HG02884 (cell line): ENCODE results near the gene PDPN.

Experiments
- ATAC-seq: cut with Tn5 transposase; IDR thresholded peaks from one replicate; pipeline ENCODE4 v1.9.1; 2021; ENCODE audit warnings: mild to moderate bottlenecking, moderate library complexity; ENCODE audit not compliant: unreplicated experiment

The PDPN gene

DNA sequence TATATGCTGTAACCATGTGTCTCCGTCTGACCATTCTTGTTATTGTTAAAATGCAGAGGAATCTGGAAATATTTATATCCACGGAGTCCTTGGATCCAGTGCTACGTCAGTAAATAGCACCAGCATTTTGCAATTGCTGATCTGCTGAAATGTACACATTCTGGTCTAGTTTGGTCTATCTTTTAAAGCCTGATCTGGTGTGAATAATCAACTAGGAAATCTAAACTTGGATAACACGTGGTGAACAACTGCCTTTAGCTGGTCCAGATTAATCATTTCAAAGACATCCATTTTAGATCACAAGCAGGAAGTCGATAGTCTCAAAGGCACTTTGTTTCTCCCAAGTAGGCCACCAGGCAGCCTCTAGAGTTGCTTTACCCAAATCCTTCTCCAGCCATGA, 32.6 kb downstream of the PDPN start:
- ATAC-seq, result no peak

DNA sequence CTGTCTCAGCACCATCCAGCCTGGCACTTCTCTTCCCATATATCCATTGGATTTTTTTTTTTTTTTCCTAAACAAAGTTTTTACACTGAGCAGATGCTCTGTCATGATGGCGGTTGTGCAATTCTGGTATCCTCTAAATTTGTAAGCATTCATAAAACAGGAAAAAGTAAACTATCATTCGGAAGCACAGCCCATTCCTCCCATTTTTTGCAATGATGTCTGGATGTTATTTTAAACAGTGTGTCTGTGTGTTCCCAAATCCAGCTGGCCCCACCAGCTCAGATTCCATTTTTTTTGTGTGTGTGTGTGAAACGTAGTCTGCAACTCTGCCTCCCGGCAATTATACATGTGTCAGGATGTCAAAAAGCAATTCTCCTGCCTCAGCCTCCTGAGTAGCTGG, 33.5 kb downstream of the PDPN start:
- no peak for ATAC-seq

DNA sequence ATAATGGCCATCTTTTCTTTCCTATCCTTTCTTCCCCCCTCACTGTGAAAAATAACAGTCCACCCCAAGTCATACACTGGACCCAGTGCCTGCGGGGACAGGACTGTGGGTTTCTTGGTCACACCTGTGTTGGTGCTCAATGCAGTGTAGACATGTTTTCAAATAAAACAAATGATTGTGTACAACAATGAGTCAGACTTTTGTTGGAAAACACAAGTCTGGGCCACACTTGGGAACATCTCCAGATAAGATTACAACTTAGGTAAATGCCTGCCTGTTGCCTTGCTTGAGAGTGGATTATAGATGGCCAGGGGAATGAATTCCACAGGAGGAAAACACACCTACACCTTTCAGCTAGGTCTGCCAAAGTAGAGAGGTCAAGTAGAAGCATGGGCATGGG, 34.1 kb downstream of the PDPN start:
- ATAC-seq, result no peak

DNA sequence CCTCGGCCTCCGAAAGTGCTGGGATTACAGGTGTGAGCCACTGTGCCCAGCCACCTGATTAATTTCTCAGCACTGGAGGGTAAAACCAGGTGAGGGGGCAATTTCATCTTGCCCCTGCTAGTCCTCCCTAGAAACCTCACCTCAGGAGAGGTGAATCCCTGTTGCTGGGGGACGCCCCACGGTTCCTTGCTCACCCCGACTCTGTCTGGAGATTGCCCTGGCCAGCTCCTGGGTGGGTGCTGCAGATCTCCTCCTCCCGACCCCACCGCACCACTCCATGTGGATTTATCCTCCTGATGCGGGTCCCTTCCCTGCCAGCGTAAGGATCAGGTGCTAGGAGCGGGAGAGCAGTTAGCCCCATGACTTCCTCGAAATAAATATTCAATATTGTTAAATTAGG, 34.9 kb downstream of the PDPN start:
- no peak for ATAC-seq

DNA sequence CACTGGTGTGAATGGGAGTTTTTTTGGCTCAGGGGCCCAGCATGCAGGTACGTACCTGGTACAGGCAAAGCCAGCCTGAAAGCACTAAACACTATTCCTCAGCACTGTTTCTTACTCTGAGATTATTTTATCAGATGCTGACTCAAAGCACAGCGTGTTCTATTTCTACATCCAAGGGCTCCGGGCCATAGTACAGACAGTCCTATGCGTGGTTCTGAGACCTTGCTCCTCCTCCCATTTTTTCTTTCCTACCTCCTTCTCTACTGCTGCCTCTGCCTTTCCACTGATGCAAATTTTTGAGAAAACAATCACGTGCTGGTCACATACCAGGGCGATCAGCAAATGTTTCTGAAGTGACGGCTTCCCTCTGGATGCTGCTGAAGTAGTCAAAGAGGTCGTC, 36.3 kb downstream of the PDPN start:
- ATAC-seq, result no peak

DNA sequence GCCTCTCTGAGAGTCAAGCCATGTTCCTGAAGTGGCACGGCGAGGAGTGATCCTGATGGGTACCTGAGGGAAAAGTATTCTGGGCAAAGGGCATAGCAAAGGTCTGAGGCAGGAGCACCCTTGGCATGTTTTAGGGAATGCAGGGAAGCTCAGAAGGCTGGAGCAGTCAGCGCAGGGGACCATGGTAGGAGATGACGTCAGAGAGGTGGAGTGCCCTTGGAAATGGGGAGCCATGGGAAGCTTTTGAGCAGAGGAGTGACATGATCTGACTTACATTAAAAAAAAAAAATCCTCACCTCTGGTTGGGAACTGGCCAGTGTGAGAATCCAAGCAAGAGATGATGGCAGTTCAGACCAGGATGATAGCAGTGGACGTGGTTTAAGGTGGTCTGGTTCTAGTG, 37.2 kb downstream of the PDPN start:
- no peak for ATAC-seq

DNA sequence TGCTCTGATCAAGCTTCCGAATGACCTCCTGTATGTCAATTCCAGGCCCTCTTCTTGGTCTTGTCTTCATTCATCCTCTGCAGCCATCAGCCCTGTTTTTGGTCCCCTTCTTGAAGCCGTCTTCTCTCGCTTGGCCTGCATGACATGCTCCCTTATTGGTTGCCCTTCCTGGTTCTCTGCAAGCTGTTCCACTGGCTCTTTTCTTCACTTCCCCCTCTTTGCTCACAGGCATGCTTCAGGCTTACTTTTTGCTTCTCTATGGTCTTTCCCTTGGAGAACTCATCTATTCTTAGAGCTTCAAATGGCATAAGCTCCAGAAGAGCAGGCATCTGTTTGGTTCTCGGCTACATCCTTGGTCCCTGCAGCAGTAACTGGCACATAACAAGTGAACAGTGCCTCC, 38.8 kb downstream of the PDPN start:
- no peak for ATAC-seq

DNA sequence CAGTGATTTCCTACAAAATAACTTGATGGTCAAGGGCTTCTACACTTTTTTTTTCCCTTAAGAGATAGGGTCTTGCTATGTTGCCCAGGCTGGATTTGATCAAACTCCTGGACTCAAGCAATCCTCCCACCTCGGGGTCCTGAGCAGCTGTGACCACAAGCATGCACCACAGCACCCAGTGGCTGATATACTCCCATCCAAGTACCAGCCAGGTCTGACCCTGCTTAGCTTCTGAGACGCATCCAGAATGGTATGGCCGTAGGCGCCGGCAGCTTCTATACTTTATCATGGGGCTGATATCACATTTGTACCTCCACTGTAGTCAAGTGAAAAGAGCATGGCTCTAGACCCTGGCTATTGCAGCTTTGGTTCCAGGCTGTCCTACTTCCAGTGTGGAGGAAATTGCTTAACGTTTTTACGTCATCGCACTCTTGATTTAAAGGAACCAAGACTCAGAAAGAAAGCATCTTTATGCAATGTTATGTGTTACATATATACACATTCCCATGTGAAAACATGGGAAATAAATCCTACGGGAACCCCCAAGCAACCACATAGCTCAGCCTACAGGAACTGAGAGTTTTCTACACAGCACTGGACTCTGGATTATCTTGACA, 39.5 kb downstream of the PDPN start:
- ATAC-seq, result no peak

DNA sequence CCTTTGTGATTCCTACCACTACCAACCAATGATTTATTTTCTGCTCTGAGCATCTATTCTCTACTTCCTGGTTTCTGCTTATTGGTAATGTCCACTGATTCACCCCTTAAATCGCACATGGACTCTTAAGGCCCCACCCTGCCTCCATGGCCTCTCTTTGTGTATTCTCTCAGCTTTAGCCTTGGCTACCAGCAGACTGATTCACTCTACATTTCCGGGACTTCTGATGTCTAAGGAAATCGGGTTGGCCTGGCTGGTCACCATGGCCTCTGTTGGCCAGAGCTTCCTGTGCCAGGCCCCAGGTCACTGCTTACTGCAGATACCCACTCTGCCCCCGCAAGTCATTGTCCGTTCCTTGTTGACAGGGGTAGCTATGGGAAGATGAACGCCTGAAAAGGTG, 40.9 kb downstream of the PDPN start:
- no peak for ATAC-seq

DNA sequence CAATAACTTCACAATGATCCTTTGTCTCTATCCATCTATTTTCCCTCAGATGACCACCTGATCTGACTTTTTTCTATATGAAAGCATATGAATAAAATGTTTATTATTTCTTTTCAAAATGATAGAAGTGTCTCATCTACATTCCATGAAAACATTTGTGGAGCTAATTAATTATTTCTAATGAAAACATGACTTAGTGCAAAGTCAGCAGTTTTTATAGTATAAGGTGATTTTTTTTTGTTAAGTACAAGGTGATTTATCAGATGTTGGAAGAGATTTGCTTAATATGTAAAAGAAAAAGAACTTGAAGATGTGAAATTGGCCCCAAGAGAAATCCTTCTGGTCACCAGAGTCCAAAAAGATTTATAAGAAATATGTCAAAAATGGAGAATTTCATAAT, 43.5 kb downstream of the PDPN start:
- no peak for ATAC-seq

DNA sequence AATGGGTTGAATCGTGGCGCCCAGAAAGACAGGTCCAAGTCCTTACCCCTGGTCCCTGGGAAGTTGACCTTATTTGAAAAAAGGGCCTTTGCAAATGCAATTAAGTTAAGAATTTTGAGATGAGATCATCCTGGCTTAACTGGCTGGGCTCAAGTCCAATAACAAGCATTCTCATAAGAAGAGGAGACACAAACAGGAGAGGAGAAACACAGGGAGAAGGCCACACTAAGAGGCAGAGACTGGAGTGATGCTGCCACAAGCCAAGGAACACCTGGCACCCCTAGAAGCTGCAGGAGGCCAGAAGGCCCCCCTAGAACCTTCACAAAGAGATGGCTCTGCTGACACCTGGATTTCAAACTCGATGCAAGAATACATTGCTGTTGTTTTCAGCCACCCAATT, 44.6 kb downstream of the PDPN start:
- ATAC-seq, result no peak

DNA sequence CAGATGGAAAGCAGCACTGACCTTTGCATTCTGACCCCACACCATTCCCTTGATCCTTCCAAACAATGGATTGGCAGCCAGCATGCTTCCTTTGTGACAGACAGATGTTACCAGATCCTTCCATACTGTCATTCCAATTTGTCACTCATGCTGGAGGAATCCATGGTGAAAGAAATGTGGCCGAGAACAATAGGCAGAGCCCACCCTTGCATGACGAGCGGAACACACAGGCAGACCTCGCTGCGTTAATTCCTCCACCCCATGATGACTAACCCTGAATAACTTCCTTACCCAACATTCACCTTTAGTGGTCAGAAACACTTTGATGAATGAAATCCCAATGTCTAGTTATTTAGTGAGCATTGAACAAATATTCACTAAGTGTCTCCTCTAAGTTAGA, 45.1 kb downstream of the PDPN start:
- no peak for ATAC-seq

DNA sequence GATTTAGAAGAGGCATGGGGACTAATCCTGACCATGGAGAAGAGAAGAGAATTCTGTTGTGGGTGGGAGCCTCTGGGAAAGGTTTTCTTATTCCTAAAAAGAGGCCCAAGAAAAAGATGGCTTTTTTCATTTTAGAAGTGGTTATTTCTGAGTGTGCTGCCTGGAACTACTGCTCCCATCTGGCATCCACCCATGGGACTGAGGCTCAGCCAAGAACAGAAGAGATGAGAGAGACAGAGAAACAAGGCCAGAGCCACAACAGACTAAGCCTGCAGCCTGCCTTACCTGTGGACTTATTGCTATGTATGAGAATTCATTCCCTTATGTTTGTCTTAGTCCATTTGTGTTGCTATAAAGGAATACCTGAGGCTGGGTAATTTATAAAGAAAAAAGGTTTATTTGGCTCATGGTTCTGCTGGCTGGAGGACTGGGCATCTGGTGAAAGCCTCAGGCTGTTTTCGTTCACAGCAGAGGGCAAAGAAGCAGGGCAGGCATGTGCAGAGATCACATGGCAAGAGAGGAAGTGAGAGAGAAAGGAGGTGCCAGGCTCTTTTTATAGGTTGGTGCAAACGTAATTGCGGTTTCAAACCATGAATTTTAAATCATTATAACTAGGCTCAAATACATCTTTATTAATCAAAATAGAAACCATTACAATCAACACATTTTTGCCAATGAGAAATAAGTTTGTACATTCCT, 58.8 kb downstream of the PDPN start:
- ATAC-seq, result no peak

DNA sequence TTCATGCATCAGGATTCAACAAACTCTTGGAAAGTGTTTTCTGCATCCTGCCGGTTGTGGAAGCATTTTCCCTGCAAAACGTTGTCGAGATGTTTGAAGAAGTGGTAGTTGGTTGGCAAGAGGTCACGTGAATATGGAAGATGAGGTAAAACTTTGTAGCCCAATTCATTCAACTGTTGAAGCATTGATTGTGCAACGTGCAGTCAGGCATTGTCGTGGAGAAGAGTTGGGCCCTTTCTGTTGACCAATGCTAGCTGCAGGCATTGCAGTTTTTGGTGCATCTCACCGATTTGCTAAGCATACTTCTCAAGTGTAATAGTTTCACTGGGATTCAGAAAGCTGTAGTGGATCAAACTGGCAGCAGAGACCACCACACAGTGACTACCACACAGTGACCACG, 59.4 kb downstream of the PDPN start:
- no peak for ATAC-seq

DNA sequence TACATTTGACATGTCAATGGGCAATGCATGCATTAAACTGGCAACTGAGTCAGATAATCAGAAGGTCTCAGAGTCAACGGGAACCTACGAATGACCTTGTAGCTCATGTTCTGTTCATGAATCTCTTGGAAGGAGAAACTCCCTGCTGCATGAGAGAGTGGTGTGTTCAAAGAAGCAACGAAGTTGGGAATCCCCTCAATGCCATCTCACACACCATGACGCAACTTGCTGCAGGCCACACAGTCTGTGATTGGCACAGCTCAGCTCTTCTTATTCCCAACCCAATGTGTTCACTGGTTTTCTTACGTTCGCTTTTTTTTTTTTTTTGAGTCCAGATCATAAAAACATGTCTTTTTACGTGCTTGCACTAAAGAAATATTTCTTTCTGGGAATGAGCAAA, 62.9 kb downstream of the PDPN start:
- ATAC-seq, result no peak

DNA sequence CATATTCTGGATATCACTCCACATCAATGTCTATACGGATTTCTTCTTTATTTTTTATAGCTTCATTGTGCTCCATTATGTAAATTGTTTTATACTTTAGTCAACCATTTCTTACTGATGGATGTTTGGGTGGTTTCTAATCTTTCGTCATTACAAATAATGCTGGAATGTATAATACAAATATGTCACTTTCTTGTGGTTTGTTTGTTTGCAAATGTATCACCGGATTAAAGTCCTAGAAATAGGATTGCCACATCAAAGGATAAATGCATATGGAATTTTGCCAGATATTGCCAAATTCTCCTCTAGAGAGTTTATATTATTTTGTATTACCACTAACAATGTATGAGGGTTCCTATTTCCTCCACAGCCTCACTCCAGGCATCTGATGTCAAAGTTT, 67.6 kb downstream of the PDPN start:
- ATAC-seq, result no peak

DNA sequence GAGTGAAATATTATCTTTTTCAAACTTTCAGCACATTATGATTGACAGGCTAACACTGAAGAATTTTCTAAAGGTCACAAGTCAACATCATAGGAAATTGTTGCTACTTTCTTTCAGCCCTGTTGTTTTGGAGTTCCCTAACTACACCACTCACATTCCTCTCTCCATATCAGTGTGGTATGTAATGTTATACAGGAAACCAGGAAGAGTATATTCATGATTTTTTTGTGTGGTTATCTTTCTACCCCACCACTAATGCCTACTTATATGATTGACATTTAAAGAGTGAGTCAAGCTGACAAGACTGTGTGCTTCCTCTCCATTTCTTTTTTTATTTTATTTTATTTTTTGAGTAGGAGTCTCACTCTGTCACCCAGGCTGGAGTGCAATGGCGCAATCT, 68.6 kb downstream of the PDPN start:
- no peak for ATAC-seq

DNA sequence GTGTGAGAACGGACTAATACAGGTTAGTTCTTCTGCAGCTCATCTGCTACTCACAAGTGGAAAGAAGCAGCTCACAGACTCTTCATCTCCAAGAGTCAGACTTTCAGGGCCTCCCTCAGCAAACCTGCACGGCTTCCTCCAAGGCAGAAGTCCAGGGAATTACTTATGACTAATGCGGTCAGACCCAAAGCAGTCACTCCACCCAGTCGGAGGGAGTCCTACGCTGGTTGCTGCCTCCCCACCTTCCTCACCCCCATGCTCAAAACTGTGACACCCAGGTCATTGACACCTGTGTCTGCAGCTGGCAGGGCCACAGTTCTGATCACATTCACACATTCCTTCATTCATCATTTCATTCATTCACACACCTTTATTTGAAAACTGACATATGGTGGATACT, 77.9 kb downstream of the PDPN start:
- ATAC-seq, result no peak

DNA sequence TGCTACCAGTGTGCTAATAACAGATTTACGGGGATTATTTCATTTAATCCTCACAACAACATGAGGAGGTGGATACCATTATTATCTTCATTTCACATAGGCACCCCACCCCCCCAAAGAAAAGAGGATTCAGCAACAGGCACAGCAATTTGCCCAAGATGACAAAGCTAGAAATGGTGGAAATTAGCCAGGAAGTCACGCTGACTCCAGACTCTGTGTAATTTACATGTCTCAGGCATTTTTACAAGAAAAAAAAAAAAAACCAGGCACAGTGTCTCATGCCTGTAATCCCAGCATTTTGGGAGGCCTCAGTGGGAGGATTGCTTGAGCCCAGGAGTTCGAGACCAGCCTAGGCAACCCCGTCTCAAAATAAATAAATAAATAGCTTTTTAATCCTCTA, 78.9 kb downstream of the PDPN start:
- no peak for ATAC-seq

DNA sequence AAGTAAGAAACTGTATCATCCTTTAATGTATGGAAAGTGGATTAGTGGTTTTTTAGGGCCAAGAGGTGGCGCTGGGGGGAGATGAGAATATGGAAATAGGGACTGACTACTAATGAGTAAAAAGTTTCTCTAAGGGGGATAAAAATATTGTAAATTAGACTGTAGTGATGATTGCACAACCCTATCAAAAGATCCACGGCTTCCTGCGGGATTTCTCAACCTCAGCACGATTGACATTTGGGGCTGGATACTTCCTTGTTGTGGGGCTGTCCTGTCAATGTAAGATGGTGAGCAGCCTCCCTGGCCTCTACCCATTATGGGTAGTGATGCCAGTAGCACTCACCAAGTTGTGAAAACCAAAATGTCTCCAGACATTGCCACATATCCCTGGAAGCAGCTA, 80.3 kb downstream of the PDPN start:
- no peak for ATAC-seq

DNA sequence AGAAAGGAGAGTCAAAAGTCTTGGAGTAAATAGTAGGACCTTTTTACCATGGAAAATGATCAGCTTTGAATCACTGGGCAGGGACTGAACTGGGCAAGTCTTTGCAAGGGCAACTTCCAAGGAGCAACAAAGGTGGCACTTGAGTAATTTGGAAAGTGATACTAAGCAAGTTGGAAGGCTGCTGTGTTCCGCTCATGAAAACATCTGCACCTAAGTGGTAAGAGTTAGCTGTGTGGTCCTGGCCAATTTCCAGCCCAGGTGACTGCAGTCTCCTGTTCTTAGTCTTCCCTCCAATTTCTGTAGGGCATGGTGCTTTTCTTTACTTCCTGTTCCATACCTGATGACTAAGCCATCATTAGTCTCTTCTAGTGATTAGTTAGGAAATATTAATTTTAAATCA, 80.8 kb downstream of the PDPN start:
- ATAC-seq, result no peak

DNA sequence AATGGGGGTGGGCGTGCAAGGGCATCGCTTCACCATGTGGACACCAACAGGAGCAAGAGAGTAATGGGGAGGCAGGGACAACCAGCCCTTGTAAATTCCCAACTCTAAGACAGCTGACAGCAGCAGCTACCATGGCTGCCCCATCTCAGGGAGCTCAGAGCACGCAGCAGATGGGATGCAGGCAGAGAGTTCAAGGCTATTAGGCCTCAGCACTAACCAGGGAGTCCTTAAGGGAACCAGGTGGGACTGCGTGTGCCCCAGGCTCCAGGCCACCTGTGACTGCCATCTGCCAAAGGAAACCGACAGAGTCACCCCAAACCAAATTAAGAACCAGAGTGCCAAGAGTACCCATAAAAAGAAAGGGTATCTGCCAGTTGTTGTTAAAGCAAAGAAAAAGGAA, 82.7 kb downstream of the PDPN start:
- no peak for ATAC-seq
